HT1080 (cell line): ENCODE data around the gene TBC1D5. TPM values are rescaled to one million over a fixed set of nuclear protein-coding genes. Genes with fewer than 3 reads are reported as not detected.
"Not testable (repeated sequence)": the region's sequence is repeated elsewhere in the genome, so short reads cannot be mapped to it uniquely, and the experiment has no call there.

Experiments used
- DNase-seq: peaks from one replicate; pipeline ENCODE4 v3.0.0-alpha.2; 2015; ENCODE audit warnings: low read depth
- total RNA-seq: library from RNA; depleted of rRNA; stranded (reverse); fragments of >200 nt; shearing (Covaris generic); gene quantifications from 2 replicates; pipeline ENCODE4 v1.2.3, GENCODE V29; 2014

The TBC1D5 gene
- total RNA-seq, 1 experiment from 2014 or later, result 42.2 TPM

- peak; percentile 48 for DNase-seq
Observed at GRCh38 chr3:17749281-17749680, 6.8 kb upstream of the TBC1D5 start.

- DNase-seq, result no peak
Observed at GRCh38 chr3:17747890-17748247, 5.4 kb upstream of the TBC1D5 start.

GRCh38 chr3:17747174-17747889, 4.9 kb upstream of the TBC1D5 start:
- DNase-seq, result no peak

GRCh38 chr3:17745894-17746293, 3.5 kb upstream of the TBC1D5 start:
- no peak for DNase-seq

- no peak for DNase-seq
Observed at GRCh38 chr3:17745301-17745700, 2.9 kb upstream of the TBC1D5 start.

GRCh38 chr3:17744693-17745092, 2.3 kb upstream of the TBC1D5 start:
- no peak for DNase-seq

GRCh38 chr3:17743658-17743995, 1.2 kb upstream of the TBC1D5 start:
- no peak for DNase-seq

GRCh38 chr3:17742880-17743657, 638 bp upstream of the TBC1D5 start:
- no peak for DNase-seq

- DNase-seq, result peak; percentile 84
Observed at GRCh38 chr3:17741621-17742101, 770 bp downstream of the TBC1D5 start.

- peak; percentile 78 for DNase-seq
Observed at GRCh38 chr3:17740721-17741141, 1.7 kb downstream of the TBC1D5 start.

- DNase-seq, result no peak
Observed at GRCh38 chr3:17738921-17739320, 3.5 kb downstream of the TBC1D5 start.

GRCh38 chr3:17738219-17738618, 4.2 kb downstream of the TBC1D5 start:
- no peak for DNase-seq

- DNase-seq, result no peak
Observed at GRCh38 chr3:17737591-17737990, 4.8 kb downstream of the TBC1D5 start.

- DNase-seq, result not testable (repeated sequence)
Observed at GRCh38 chr3:17735362-17735761, 7.1 kb downstream of the TBC1D5 start.

GRCh38 chr3:17733768-17734167, 8.7 kb downstream of the TBC1D5 start:
- no peak for DNase-seq

GRCh38 chr3:17733215-17733614, 9.2 kb downstream of the TBC1D5 start:
- DNase-seq, result no peak

- peak; percentile 77 for DNase-seq
Observed at GRCh38 chr3:17730318-17730967, 12.0 kb downstream of the TBC1D5 start.

GRCh38 chr3:17726313-17726712, 16.1 kb downstream of the TBC1D5 start:
- DNase-seq, result no peak

- DNase-seq, result not testable (repeated sequence)
Observed at GRCh38 chr3:17725844-17726243, 16.6 kb downstream of the TBC1D5 start.

GRCh38 chr3:17724948-17725347, 17.5 kb downstream of the TBC1D5 start:
- no peak for DNase-seq

GRCh38 chr3:17724122-17724521, 18.3 kb downstream of the TBC1D5 start:
- no peak for DNase-seq

GRCh38 chr3:17717411-17717810, 25.0 kb downstream of the TBC1D5 start:
- no peak for DNase-seq
